ENCODE results near the gene NPBWR2.
A peak's percentile ranks its signal among the peaks of the same experiment; 100 is the strongest.

NPBWR2 gene

GRCh38 chr20:64070244-64070993 lies 36.9 kb downstream of the NPBWR2 start:
- no peak for DNase-seq

- no peak for DNase-seq
These were observed 37.6 kb downstream of the NPBWR2 start for GRCh38 chr20:64069614-64070243.

GRCh38 chr20:64069209-64069613 lies 38.2 kb downstream of the NPBWR2 start:
- no peak for DNase-seq

- no peak for DNase-seq
These were observed 38.8 kb downstream of the NPBWR2 start for GRCh38 chr20:64068386-64069208.

- no peak for DNase-seq
These were observed 39.5 kb downstream of the NPBWR2 start for GRCh38 chr20:64067733-64068307.

- DNase-seq: no peak
These were observed 40.2 kb downstream of the NPBWR2 start for GRCh38 chr20:64067005-64067632.

GRCh38 chr20:64065974-64066343 lies 41.4 kb downstream of the NPBWR2 start:
- no peak for DNase-seq

GRCh38 chr20:64065062-64065973 lies 42.0 kb downstream of the NPBWR2 start:
- no peak for DNase-seq

GRCh38 chr20:64064145-64064698 lies 43.1 kb downstream of the NPBWR2 start:
- no peak for DNase-seq

GRCh38 chr20:64063389-64064144 lies 43.8 kb downstream of the NPBWR2 start:
- DNase-seq: peak; percentile 47

- peak; percentile 96 for DNase-seq
These were observed 44.6 kb downstream of the NPBWR2 start, which contains the start of gene TCEA2 for GRCh38 chr20:64062596-64063388. TCEA2 (plus strand) TSS chr20:64063198; CDS start chr20:64063313, 115 bp downstream.

GRCh38 chr20:64062276-64062595 lies 45.1 kb downstream of the NPBWR2 start:
- DNase-seq: no peak

- no peak for DNase-seq
These were observed 48.8 kb downstream of the NPBWR2 start for GRCh38 chr20:64058536-64058935.

GRCh38 chr20:64057628-64058498 lies 49.5 kb downstream of the NPBWR2 start:
- DNase-seq: peak; percentile 84

GRCh38 chr20:64056889-64057627 lies 50.3 kb downstream of the NPBWR2 start:
- no peak for DNase-seq

GRCh38 chr20:64056639-64056888 lies 50.8 kb downstream of the NPBWR2 start:
- DNase-seq: no peak

- no peak for DNase-seq
These were observed 51.3 kb downstream of the NPBWR2 start for GRCh38 chr20:64055893-64056638.
